T-helper 1 cell treated with Interleukin-12 subunit alpha and Interleukin-12 subunit beta and Interleukin-4 antibody, amounts not matched to agents 30 ng/mL and 1 ng/mL, for 36 hours (primary cell): ENCODE measurements around the gene PCMT1. TPM values are rescaled to one million over a fixed set of nuclear protein-coding genes. Genes with fewer than 3 reads are reported as not detected.
"Not testable (repeated sequence)": the region's sequence is repeated elsewhere in the genome, so short reads cannot be mapped to it uniquely, and the experiment has no call there.

ENCODE experiments used
- intact Hi-C: fragments of 100-400 bp; cut with micrococcal nuclease; formaldehyde crosslinking; loops from one replicate; pipeline ENCODE4 v1.15.1; 2024
- total RNA-seq: library from RNA; stranded (reverse); gene quantifications from 2 replicates; pipeline ENCODE4 v1.2.3, GENCODE V29; 2022

PCMT1 gene
- total RNA-seq, 1 donor from 2014 or later, result 85.9 TPM

DNA sequence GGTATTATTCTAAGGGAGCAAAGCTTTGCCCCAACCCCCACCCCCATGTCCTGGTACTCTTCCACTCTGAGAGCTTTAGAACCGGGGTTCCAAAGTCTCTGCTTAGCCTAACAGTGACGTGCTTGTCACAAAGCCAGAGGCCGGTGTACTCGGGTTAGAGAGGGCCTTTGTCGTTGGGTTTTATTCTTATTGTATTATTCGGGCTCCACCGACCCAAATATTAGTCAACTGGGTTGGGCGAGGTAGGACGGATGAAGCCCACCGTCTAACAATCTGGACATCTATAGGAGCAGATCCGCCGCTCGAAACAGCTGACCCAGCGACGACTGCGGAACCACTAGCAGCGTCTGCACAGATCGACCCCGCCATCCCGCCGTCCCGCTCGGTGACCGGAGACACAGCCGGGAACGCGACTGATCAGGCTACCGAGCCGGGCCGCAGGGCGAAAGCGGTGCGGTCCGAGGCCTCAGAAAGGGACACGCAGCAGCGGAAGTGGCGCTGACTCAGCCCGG, 403 bp upstream of the PCMT1 start:
- intact Hi-C loops, result loop anchor here (1.0 to 5.0 kb wide), 6 partner anchors 115 to 1703 kb away; partner anchors contain the start of genes LRP11, RMND1 and ZC3H12D

DNA sequence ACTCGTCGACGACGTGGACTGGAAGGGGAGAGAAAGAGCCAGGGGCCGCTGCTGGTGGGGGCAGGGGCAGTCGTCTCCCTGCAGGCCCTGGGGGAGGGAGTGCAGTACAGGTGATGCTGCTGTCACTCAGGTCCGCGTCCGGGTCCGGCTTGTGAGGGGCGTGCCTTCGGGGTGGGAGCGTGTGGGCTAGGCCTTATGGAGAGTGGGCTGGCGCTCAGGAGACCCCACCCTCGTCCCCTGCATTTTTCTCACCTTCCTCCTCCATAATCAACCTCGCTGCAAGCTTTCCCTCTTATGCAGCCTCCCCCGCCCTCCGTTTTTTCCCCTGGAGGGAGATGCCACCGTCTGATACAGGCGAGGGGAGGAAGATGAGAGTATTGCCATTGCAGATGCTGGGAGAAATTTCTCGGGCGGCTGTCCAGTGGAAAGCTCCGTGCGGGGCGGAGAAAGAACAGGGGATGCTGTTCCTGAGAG, 632 bp downstream of the PCMT1 start:
- intact Hi-C loops, result loop anchor here (1.0 kb wide), 1 partner anchor 184 kb away; the partner anchor contains the start of gene GINM1

DNA sequence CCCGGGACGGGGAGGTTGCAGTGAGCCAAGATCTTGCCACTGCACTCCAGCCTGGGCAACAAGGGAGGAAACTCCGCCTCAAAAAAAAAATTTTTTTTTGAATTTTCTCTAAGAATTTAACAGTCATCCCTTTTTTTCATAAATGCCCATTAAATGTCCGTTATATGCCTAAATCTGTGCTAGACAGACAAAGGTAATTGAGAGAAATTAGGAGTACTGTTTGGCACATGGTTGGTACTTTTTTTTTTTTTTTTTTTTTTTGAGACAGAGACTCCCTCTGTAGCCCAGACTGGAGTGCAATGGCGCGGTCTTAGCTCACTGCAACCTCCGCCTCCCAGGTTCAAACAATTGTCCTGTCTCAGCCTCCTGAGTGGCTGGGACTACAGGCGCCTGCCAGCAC, 1.7 kb downstream of the PCMT1 start:
- intact Hi-C loops, result no loop called here

DNA sequence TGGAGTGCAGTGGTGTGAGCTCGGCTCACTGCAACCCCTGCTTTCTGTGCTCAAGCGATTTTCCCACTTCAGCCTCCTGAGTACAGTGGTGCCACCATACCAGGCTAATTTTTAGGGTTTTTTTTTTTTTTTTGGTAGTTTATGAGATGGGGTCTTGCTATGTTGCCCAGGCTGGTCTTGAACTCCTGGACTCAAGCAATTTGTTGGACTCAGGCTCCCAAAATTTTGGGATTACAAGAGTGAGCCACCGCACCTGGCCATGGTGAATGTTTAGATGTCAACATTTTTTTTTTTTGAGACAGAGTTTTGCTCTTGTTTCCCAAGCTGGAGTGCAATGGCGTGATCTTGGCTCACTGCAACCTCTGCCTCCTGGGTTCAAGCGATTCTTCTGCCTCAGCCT, 2.4 kb downstream of the PCMT1 start:
- intact Hi-C loops, result not testable (repeated sequence)

DNA sequence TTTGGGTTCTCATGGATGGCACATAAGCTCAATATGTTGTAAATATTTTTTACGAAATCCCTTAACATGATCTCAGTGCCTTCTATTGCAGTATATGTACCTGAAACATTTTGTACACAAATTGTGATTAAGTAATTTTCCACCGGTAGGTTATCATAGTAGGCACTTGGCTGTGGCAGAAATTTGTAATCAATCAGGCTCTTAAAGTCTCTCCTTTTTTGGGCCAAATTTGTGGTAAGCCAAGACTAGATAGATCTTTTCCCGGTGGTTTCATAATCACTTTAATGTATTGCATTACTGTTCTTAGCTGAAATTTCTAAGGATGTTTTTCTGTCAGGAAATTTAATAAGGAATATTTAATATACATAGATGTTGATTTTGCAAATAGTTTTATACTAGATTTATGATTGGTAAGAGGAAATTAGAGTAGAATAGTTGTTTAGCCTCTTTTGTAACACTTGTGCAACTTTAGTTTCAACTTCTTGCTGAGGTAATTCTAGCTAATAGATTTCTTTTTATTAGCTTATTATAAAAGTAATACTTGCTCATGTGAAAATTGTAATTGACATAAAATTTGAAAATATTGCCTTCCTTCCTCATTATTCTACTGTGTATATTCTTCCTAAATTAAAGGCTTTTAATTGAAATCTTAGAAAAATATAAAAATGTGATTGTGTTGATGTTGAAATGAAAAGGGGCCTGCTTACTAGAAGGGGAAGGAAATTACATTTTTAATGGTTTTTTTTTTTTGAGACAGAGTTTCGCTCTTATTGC, 3.2 kb downstream of the PCMT1 start:
- intact Hi-C loops, result no loop called here

DNA sequence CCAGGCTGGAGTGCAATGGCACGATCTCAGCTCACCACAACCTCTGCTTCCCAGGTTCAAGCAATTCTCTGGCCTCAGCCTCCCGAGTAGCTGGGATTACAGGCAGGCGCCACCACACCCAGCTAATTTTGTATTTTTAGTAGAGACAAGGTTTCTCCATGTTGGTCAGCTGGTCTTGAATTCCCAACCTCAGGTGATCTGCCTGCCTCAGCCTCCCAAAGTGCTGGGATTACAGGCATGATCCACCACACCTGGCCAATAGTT, 3.8 kb downstream of the PCMT1 start:
- intact Hi-C loops, result not testable (repeated sequence)

DNA sequence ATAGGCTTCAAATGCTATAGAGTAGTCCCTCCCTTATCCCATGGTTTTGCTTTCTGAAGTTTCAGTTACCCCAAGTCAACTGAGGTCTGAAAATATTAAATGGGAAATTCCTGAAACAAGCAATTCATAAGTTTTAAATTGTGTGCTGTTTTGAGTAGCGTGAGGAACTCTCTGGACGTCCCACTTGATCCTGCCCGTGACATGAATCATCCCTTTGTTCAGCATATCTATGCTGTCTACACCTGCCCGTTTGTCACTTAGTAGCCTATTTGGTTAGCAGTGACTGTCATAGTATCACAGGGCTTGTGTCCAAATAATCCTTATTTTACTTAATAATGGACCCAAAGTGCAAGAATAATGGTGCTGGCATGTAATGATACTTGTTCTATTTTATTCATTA, 5.0 kb downstream of the PCMT1 start:
- intact Hi-C loops, result no loop called here

DNA sequence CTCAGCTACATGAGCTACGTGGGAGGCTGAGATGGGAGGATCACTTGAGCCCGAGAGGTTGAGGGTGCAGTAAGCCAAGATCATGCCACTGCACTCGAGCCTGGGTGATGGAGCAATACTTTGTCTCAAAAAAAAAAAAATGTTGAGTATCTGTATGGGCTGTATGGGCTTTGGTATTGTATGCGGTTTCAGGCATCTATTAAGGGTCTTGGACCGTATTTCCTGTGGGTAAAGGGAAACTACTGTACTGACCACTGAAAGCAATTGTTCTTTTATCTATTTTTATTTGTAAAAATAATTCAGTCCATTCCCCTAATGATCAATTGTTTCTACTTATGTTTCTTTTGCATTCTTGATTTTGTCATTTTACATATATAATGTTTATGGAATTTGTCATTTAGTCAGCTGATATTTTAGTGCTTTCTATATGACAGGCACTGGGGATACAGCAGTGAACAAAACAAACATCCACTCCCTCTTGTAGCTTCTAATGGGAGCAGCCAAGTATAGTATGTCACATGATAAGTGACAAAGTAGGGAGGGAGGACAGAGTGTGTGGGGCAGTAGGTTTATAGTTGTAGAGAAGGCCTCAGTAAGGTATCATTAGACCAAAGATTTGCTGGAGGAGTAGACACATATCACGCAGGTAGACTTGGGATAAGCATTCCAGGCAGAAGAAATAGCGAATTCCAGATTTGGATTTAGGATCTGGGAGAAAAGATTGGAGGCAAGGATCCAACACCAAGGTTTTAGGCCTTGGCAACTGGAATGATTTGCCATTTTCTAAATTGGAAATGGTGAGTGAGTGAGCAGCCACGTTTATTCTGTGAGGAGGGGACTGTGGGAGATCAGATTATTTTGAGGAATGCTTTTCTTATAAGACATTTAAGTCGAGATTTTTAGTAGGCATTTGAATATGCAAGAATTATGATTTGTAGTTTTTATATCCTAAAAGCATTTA, 6.0 kb downstream of the PCMT1 start:
- intact Hi-C loops, result no loop called here

DNA sequence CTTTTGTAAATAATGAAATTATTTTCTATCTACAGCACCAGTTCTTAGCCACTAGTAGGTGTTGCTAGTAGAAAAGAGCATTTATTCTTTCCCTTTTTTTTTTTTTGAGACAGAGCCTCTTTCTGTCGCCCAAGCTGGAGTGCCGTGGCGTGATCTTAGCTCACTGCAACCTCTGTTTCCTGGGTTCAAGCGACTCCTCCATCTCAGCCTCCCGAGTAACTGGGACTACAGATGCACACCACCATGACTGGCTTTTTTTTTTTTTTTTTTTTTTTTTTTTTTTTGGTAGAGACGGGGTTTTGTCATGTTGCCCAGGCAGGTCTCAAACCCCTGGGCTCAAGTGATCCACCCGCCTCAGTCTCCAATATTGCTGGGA, 6.7 kb downstream of the PCMT1 start:
- intact Hi-C loops, result no loop called here

DNA sequence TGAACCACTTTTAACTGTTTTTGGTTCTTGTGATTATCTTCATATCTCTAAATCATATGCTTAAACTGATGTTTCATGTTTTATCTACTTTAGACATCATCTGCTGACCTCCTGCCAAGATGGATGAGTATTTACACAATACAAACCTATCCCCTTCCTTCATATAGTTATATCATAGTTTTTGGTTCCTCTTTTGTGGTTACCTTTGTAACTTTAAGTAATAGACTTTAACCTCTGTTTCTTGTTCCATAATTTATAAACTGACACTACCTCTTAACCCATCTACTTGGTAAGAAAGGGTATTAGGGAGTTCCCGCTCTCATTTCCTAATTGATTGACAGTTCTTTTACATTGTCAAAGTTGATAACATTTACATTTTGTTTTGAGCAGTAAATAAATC, 11.9 kb downstream of the PCMT1 start:
- intact Hi-C loops, result no loop called here

DNA sequence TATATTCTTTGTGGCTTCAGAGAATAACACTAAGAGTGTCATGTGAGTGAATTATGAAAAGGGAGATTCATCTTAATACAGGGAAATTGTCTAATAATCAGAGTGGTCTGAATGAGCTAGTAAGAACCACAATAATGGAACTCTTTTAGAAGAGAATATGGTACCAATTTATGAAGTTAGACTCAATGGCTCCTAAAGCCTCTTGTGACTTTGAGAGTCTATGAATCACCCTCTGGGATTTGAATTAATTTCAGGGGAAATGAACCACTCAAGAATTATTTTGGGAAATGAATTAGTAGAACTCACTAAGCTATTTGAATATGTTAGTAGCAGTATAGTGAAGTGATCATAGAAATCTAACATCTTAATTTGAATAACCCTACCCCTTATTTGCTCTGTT, 14.3 kb downstream of the PCMT1 start:
- intact Hi-C loops, result no loop called here

DNA sequence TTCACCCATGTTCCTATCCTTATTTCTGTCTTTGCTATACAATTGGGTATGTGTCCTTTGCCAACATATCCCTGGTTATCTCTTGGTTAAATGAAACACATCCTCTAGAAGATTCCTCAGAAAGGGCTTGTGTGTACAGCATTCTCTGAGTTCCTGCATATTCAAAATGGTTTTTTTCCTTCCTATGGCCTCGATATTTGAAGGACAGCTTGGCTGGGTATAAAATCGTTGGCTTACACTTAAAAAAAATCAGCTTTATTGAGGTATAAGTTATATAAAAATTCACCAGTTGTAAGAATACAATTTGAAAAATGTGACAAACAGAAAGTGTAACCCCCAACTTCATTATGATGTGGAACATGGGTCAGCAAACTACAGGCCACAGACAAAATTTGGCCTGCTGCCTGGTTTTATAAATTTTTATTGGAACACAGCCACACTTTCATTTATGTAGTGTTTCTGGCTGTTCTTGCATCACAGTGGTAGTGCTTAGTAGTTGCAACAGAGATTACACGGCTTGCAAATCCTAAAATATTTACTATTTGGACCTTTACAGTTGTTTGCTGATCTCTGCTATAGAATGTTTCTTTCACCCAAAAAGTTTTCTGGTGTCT, 16.7 kb downstream of the PCMT1 start:
- intact Hi-C loops, result no loop called here

DNA sequence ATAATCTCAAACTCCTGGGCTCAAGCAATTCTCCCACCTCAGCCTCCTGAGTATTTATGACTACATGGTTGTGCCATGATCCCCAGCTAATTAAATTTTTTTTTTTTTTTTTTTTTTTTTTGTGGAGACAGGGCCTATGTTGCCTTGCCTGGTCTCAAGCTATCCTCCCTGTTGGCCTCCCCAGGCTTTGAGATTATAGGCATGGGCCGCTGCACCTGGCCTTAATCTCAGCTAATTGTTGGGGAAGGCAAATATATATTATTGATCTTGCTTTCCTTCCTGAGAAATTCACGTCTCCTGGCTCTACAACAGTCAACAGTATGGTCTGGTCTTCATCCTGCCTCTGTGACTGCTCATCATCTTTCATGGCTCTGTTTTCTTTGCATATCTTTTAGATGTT, 20.1 kb downstream of the PCMT1 start:
- intact Hi-C loops, result no loop called here

DNA sequence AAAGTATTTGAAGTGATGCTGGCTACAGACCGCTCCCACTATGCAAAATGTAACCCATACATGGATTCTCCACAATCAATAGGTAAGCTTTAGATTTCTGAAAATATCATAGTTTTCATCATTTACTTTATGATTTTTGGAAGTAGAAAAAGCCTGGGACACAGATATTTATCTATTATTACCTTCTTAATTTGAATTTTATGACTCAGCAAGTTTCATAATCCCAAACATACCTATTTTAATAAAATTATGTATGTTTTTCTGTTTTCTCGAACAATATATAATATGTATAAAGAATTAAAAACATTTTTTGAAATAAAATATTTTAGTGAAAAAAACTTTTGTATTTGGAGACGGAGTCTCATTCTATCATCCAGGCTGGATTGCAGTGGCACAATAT, 21.6 kb downstream of the PCMT1 start:
- intact Hi-C loops, result no loop called here

DNA sequence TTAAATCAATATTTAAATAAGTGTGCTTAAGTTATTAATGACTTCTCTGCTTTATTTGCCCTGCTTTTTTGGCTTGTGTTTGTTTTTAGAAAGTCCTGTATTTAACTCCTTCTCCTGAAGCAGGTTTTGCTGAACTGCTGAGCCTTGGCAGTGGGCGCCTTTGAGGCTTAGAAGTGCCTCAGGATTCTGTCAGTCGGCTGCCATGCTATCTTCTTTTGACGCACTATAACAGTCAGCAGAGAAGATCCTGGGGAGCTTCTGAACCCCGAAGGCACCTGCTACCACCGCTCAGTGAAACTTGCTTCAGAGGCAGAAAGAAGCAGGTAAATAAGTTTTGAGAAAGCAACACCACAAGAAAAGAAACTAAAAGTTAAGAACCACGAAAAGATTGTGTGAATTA, 22.4 kb downstream of the PCMT1 start:
- intact Hi-C loops, result no loop called here

DNA sequence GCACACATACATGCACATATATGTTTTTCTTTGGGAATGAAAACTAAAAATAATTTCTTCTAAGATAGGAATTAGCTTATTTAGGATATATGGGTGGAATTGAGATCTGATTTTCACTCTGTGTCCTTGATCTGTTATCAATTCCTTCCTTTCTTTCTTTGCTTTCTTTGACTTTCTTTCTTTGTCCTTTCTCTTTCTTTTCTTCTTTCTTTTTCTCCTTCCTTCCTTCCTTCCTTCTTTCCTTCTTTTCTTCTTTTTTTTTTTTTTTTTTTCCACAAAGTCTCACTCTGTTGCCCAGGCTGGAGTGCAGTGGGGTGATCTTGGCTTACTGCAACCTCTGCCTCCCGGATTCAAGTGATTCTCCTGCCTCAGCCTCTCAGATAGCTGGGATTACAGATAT, 28.1 kb downstream of the PCMT1 start:
- intact Hi-C loops, result no loop called here

DNA sequence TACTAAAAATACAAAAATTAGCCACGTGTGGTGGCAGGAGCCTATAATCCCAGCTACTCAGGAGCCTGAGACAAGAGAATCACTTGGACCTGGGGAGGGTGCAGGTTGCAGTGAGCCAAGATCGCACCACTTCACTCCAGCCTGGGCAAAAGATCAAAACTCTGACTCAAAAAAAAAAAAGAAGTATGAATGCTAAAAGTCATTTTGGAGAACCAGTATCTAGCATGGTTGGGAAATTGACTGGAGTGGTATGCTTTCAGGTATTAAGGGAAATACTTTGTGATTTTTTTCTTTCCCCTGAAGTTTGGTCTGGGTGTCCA, 30.1 kb downstream of the PCMT1 start:
- intact Hi-C loops, result no loop called here

DNA sequence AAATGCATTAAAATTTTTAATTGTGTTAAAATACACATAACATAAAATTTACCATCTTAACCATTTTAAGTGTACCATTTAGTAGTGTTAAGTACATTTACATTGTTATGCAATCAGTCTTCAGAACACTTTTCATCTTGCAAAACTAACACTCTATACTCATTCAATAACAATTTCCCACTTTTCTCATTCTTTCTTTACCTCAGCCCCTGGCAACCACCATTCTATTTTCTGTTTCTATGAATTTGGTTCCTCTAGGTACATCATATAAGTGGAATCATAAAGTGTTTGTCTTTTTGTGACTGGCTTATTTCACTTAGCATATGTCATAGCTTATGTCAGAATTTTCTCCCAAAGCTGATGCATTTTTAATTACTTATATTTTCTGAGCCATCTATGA, 32.2 kb downstream of the PCMT1 start:
- intact Hi-C loops, result no loop called here

DNA sequence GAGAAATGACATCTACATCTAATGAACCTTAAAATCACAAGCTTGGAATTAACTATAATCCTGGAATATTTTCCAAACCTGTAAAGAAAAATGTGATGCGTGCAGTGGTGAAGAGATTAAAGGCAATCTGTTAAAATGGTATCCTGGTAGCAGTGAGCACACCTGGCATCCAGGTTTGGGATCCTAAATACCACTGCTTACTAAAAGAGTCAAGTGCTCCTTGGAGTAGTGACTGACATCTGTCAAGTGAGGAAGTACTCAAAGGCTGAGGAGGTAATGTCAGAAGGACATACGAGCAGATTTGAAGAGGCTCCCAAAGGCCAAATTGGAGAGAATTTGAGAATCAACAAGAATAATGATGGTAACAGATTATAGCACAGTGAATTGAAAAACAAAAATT, 32.8 kb downstream of the PCMT1 start:
- intact Hi-C loops, result no loop called here

DNA sequence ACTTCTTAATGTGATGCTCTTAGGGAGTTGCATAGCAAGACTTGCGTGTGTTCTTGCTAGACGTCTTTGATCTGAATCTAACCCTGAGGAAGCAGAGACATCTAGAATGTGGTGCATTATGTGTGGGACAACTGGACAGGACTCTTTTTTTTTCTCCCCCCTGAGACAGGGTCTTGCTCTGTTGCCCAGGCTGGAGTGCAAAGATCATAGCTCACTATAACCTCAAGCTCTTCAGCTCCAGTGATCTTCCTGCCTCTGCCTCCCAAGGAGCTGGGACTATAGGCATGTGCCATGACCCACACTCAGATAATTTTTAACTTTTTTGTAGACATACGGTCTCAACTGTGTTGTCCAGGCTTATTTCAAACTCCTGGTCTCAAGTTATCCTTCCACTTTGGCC, 34.0 kb downstream of the PCMT1 start:
- intact Hi-C loops, result no loop called here

DNA sequence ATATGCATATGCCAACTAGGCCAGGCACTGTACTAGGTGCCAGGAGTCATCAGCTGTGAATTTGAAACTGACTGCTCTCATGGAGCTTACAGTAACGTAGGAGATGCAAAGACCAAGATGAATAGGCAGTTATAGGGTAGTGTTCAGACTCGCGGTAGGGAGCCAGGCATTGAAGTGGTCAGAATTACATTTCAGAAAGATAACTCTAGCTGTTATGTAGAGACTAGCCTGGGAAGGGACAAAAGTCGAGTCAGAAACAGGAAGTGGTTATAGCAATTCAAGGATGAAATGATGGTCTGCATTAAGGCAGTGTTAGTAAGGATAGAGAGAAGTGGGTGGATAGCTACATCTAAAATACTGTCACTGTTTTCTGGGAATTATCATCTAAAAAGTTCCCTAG, 56.6 kb downstream of the PCMT1 start:
- intact Hi-C loops, result no loop called here

DNA sequence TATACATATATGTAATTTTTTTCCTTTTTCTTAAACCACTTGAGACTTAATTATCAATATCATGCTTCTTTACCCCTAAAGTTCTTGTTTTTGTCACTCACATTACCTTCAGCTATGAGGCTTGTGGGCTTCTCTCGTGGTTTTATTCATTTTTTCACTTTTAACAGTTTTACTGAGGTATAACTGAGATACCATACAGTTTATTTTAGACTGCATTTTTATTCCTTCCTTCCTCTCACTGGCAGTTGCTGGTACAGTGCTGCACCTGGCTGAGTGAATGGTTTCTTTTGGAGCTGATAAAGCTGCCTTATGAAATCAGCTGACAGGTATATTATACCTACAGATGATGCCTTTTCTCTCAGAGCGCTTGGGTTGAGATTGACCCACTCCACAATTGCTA, 60.3 kb downstream of the PCMT1 start:
- intact Hi-C loops, result no loop called here
